ENCODE results near the gene FGFR3.
A peak's percentile ranks its signal among the peaks of the same experiment; 100 is the strongest.

Gene FGFR3

GRCh38 chr4:1770791-1771231, 22.3 kb upstream of the FGFR3 start:
- DNase-seq = no peak

GRCh38 chr4:1771555-1772305, 21.4 kb upstream of the FGFR3 start:
- no peak for DNase-seq

- no peak for DNase-seq
These were observed 20.1 kb upstream of the FGFR3 start for GRCh38 chr4:1772853-1773538.

GRCh38 chr4:1773754-1774153, 19.3 kb upstream of the FGFR3 start:
- DNase-seq = no peak

- no peak for DNase-seq
These were observed 17.2 kb upstream of the FGFR3 start for GRCh38 chr4:1775731-1776500.

GRCh38 chr4:1776521-1777161, 16.5 kb upstream of the FGFR3 start:
- DNase-seq = no peak

- peak in 1 of 2 experiments; percentile 16 for DNase-seq
These were observed 15.1 kb upstream of the FGFR3 start for GRCh38 chr4:1777822-1778641.

- no peak for DNase-seq
These were observed 14.3 kb upstream of the FGFR3 start for GRCh38 chr4:1778642-1779392.

GRCh38 chr4:1779588-1780382, 13.3 kb upstream of the FGFR3 start:
- no peak for DNase-seq

GRCh38 chr4:1780435-1780834, 12.7 kb upstream of the FGFR3 start:
- DNase-seq = no peak

- no peak for DNase-seq
These were observed 10.1 kb upstream of the FGFR3 start for GRCh38 chr4:1783015-1783414.

GRCh38 chr4:1783970-1784369, 9.1 kb upstream of the FGFR3 start:
- no peak for DNase-seq

GRCh38 chr4:1784395-1784788, 8.7 kb upstream of the FGFR3 start:
- DNase-seq = no peak

GRCh38 chr4:1784789-1785591, 8.1 kb upstream of the FGFR3 start:
- no peak for DNase-seq

- no peak for DNase-seq
These were observed 7.5 kb upstream of the FGFR3 start for GRCh38 chr4:1785592-1785991.

GRCh38 chr4:1786544-1787362, 6.3 kb upstream of the FGFR3 start:
- no peak for DNase-seq

GRCh38 chr4:1787411-1788077, 5.5 kb upstream of the FGFR3 start:
- DNase-seq = no peak

GRCh38 chr4:1788254-1788973, 4.7 kb upstream of the FGFR3 start:
- no peak for DNase-seq

Measured in NCI-H187 (cell line).